ENCODE data around the gene CHST11. TPM values are rescaled to one million over a fixed set of nuclear protein-coding genes. Genes with fewer than 3 reads are reported as not detected.
A peak's percentile ranks its signal among the peaks of the same experiment; 100 is the strongest.

The CHST11 gene
- total RNA-seq, 1 experiment from 2014 or later, result 6.7 TPM

DNA sequence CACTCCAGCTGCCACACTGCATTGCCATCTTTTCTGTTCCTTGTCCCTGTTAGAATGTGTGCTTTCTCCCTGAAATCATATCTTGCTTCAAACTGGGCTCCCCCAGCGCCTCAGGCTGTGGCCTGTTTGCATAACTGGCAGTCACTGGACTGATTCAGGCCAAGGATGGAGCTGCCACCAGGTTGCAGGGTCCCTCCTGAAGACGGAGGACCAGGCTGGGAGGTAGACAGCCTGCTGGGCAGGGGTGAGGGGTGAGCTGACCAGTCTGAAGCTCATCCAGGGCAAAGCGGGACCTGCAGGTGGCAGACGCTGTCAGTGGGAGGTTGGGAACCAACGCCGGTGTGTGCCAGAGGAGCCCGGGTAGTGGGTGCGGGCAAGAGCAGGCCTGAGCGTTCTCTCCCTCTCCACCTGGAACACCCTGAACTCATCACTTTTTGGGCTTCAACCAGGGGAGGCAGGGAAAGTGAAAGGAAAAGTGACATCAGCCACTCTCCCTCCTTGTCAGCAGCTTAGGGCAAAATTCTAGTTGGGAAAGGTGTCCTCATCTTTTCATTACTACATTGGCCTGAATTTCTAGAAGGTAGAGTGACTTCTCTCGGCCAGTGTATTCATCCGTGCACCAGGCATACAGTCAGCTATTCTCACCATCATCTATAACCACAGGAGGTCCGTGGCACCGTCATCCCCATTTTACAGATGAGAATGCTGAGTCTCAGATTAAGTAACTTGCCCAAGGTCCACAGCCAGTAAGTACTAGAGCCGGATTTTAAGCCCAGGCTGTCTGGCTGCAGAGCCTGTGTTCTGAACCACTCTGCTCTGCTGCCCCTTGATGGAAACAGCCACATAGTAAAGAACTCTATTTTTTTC lies 282.3 kb downstream of the CHST11 start:
- no CpG with 5 or more reads among the region's 14 CpGs for WGBS (ENCODE audit: extremely low coverage, insufficient read length, low lambda C conversion rate)
- Histone ChIP-seq H3K79me1 (ENCODE audit: insufficient read depth, low read depth, low read length, poor library complexity, severe bottlenecking) (no peaks in the 10 kb centered on the region), H4K8ac (replicated peaks; ENCODE audit: insufficient read length, low read depth, low read length) (no peak overlapping the region), H4K20me1 (ENCODE audit: control insufficient read depth, insufficient read depth, insufficient read length) (no peaks in the 10 kb centered on the region), H2BK5ac (ENCODE audit: insufficient read length, low read length) (no peak overlapping the region), H3K18ac (ENCODE audit: insufficient read length, low read depth, low read length) (no peak overlapping the region), H3K23me2 (ENCODE audit: insufficient read length, low read depth, low read length, poor library complexity, severe bottlenecking) (no peaks in the 10 kb centered on the region), H2BK20ac (ENCODE audit: low read depth, low read length, poor library complexity, severe bottlenecking) (no peak overlapping the region), H3K4me2 (ENCODE audit: insufficient read depth, insufficient read length, low read length) (no peak overlapping the region), H3K56ac (ENCODE audit: insufficient read length, low read depth, low read length) (no peak overlapping the region), H3T11ph (ENCODE audit: low read length) (no peak overlapping the region), H4K5ac (ENCODE audit: insufficient read length, low read depth, low read length) (no peak overlapping the region), H3K4me1 (ENCODE audit: insufficient read depth, low read length) (no peaks in the 10 kb centered on the region; the same call in 1 of the 2 replicates), H2BK15ac (ENCODE audit: low read depth, low read length) (no peak overlapping the region), H2BK120ac (ENCODE audit: low read depth, low read length, poor library complexity, severe bottlenecking) (no peak overlapping the region), H2AK5ac (ENCODE audit: insufficient read length, low read length) (no peak overlapping the region), H3K9ac (ENCODE audit: extremely low read depth, insufficient read length, low read length) (no peak overlapping the region), H3K4ac (ENCODE audit: low read depth, low read length) (no peak overlapping the region), H3K9me3 (ENCODE audit: control insufficient read depth, low read depth, low read length) (no peaks in the 10 kb centered on the region), H3K14ac (ENCODE audit: insufficient read depth, low read length) (no peak overlapping the region), H2AFZ (ENCODE audit: low read length) (no peak overlapping the region), H2BK12ac (ENCODE audit: insufficient read length, low read depth, low read length) (no peak overlapping the region), H3K27me3 (ENCODE audit: insufficient read depth, low read length) (no peaks in the 10 kb centered on the region), H4K91ac (ENCODE audit: insufficient read length, low read depth, low read length) (no peak overlapping the region), H3K79me2 (ENCODE audit: insufficient read depth, low read length) (no peaks in the 10 kb centered on the region), H3K23ac (ENCODE audit: insufficient read length, low read depth, low read length) (no peak overlapping the region), H3K27ac (ENCODE audit: insufficient read length, low read depth, low read length) (no peak overlapping the region)
- H3K4me3 Mint-ChIP-seq, result no peak overlapping the region
- peaks cover 28 to 44% of the 10 kb centered on the region in 2 experiments for H3K4me1 Mint-ChIP-seq
- H3K9me3 Mint-ChIP-seq, result no peaks in the 10 kb centered on the region; a peak in 1 of 5 replicates
- no peaks in the 10 kb centered on the region for H3K36me3 Mint-ChIP-seq (ENCODE audit: insufficient read depth in 1 of 3, low read depth in 3 of 3)
- DNase-seq, result no peak
- H3K27ac Mint-ChIP-seq, result peak overlapping the region in 1 of 3 experiments; percentile 68; a peak in 2 of 7 replicates
- H3K27me3 Mint-ChIP-seq (ENCODE audit: low read depth), result no peaks in the 10 kb centered on the region; the same call in 1 of the 2 replicates
- TF ChIP-seq, protein P1, sequence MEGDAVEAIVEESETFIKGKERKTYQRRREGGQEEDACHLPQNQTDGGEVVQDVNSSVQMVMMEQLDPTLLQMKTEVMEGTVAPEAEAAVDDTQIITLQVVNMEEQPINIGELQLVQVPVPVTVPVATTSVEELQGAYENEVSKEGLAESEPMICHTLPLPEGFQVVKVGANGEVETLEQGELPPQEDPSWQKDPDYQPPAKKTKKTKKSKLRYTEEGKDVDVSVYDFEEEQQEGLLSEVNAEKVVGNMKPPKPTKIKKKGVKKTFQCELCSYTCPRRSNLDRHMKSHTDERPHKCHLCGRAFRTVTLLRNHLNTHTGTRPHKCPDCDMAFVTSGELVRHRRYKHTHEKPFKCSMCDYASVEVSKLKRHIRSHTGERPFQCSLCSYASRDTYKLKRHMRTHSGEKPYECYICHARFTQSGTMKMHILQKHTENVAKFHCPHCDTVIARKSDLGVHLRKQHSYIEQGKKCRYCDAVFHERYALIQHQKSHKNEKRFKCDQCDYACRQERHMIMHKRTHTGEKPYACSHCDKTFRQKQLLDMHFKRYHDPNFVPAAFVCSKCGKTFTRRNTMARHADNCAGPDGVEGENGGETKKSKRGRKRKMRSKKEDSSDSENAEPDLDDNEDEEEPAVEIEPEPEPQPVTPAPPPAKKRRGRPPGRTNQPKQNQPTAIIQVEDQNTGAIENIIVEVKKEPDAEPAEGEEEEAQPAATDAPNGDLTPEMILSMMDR (conservative IDR thresholded peaks at IDR 0.05), result no peak
